BJ (cell line): ENCODE measurements around the gene APOBEC3B. TPM values are rescaled to one million over a fixed set of nuclear protein-coding genes. Genes with fewer than 3 reads are reported as not detected.

ENCODE experiments used
- CTCF ChIA-PET: fragments of 350-600 bp; formaldehyde crosslinking; extraction: SDS; loops from one replicate; lab custom pipeline; 2021; ENCODE audit warnings: antibody characterized with exemption, inconsistent platforms; lab: Yijun Ruan, JAX
- POLR2A ChIA-PET: fragments of 300-600 bp; sonication (Branson Sonifier 250); formaldehyde crosslinking; extraction: SDS; loops from one replicate; lab custom pipeline; 2021; ENCODE audit warnings: antibody characterized with exemption; lab: Charles Lee
- DNase-seq: peaks from one replicate; pipeline ENCODE4 v3.0.0-alpha.2; 2011; ENCODE audit warnings: low read depth
- H3K27me3 ChIP-seq: 2 replicates; pipeline ENCODE4 v1.6.0; 2011; ENCODE audit warnings: low read length; ENCODE audit not compliant: control insufficient read depth, insufficient read depth
- H3K36me3 ChIP-seq: 2 replicates; pipeline ENCODE4 v1.5.1; 2011; ENCODE audit warnings: low read length; ENCODE audit not compliant: control insufficient read depth, insufficient read depth
- H3K4me3 ChIP-seq: 2 replicates; pipeline ENCODE4 v1.5.1; 2011; ENCODE audit warnings: low read depth, mild to moderate bottlenecking, control low read depth, low read length
- polyA plus RNA-seq: library from polyadenylated mRNA; depleted of rRNA; stranded (reverse); fragments of >200 nt; gene quantifications from 2 replicates; pipeline ENCODE4 v1.2.3, GENCODE V29; 2011
- TF ChIP-seq, protein P1 (sequence below): IDR thresholded peaks from 2 replicates; pipeline ENCODE4 v1.5.1; 2011; ENCODE audit warnings: low read depth, mild to moderate bottlenecking, control low read depth, inconsistent platforms, low read length, moderate library complexity; ENCODE audit not compliant: insufficient read depth

Gene APOBEC3B
- polyA plus RNA-seq, 1 experiment: 16.0 TPM

DNA sequence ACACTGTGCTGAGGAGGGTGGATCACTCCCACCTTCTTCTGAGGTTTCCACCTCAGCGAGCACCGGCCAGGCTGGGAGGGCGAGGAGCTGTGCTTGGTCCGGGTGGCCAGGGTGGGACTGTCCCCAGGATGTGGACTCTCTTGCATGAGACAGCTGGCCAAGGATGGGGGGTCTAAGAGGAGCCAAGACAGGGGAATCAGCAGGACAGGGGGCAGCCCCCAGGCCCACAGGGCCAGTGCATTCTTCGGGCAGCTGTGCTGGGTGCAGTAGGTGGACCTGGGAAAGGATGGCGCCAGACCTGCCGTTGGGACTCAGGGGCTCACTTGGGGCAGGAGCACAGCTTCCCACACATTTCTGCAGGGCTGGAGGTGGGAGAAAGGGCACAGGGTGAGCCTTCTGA, 15.2 kb upstream of the APOBEC3B start:
- Histone ChIP-seq H3K36me3 (no peaks in the 10 kb centered on the region), H3K4me3 (no peak overlapping the region), H3K27me3 (no peaks in the 10 kb centered on the region)
- ChIA-PET CTCF (interaction anchor here (1.3 kb wide), 1 partner anchor 8 kb away, joined by 4 read pairs; no protein-coding TSS in a partner anchor), POLR2A (no interaction called here)
- TF ChIP-seq, protein P1, sequence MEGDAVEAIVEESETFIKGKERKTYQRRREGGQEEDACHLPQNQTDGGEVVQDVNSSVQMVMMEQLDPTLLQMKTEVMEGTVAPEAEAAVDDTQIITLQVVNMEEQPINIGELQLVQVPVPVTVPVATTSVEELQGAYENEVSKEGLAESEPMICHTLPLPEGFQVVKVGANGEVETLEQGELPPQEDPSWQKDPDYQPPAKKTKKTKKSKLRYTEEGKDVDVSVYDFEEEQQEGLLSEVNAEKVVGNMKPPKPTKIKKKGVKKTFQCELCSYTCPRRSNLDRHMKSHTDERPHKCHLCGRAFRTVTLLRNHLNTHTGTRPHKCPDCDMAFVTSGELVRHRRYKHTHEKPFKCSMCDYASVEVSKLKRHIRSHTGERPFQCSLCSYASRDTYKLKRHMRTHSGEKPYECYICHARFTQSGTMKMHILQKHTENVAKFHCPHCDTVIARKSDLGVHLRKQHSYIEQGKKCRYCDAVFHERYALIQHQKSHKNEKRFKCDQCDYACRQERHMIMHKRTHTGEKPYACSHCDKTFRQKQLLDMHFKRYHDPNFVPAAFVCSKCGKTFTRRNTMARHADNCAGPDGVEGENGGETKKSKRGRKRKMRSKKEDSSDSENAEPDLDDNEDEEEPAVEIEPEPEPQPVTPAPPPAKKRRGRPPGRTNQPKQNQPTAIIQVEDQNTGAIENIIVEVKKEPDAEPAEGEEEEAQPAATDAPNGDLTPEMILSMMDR: no peak
- no peak for DNase-seq

GRCh38 chr22:38967451-38968450, 14.4 kb upstream of the APOBEC3B start:
- Histone ChIP-seq H3K4me3 (no peak overlapping the region), H3K36me3 (no peaks in the 10 kb centered on the region), H3K27me3 (no peaks in the 10 kb centered on the region)
- no peak for DNase-seq
- TF ChIP-seq, protein P1: no peak
- CTCF ChIA-PET: no interaction called here
- POLR2A ChIA-PET: no interaction called here

DNA sequence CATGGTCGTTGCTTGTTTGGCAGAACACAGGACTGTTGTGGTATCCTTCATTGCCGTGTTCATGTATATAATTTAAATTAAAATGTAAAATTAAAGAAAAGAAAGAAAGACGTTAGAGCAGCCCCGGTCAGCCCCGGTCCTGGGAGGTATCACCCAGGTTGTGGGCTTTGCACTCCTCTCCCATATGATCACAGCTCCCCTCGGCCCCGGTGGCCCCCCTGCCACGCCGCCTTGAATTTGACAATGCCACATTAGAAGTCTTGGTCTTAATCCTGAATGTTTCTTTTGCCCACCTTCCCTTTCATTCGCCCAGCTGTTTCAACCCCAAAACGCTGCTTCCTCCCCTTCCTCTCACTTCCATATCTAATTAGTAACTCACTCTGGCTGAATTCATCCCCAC, 13.3 kb upstream of the APOBEC3B start:
- ChIA-PET CTCF (interaction anchor here (1.4 kb wide), 1 partner anchor 98 kb away, joined by 4 read pairs; no protein-coding TSS in a partner anchor), POLR2A (no interaction called here)
- DNase-seq: no peak
- TF ChIP-seq, protein P1: no peak
- no peak overlapping the region for H3K4me3 ChIP-seq
- no peaks in the 10 kb centered on the region for H3K27me3 ChIP-seq
- no peaks in the 10 kb centered on the region for H3K36me3 ChIP-seq

- POLR2A ChIA-PET: no interaction called here
- TF ChIP-seq, protein P1: no peak
- Histone ChIP-seq H3K4me3 (no peak overlapping the region), H3K27me3 (no peaks in the 10 kb centered on the region), H3K36me3 (no peaks in the 10 kb centered on the region)
- CTCF ChIA-PET: interaction anchor here (0.8 kb wide), 1 partner anchor 201 kb away, joined by 3 read pairs; no protein-coding TSS in a partner anchor
- DNase-seq: no peak
These were observed 11.6 kb upstream of the APOBEC3B start for GRCh38 chr22:38970551-38970950.

- TF ChIP-seq, protein P1: no peak
- CTCF ChIA-PET: interaction anchor here (0.8 kb wide), 1 partner anchor 202 kb away, joined by 3 read pairs; no protein-coding TSS in a partner anchor
- no peaks in the 10 kb centered on the region for H3K36me3 ChIP-seq
- no peak overlapping the region for H3K4me3 ChIP-seq
- no peaks in the 10 kb centered on the region for H3K27me3 ChIP-seq
- no peak for DNase-seq
- POLR2A ChIA-PET: no interaction called here
These were observed 10.9 kb upstream of the APOBEC3B start for GRCh38 chr22:38971202-38971601.
